ENCODE results near the gene STMN3.

STMN3 gene

DNA sequence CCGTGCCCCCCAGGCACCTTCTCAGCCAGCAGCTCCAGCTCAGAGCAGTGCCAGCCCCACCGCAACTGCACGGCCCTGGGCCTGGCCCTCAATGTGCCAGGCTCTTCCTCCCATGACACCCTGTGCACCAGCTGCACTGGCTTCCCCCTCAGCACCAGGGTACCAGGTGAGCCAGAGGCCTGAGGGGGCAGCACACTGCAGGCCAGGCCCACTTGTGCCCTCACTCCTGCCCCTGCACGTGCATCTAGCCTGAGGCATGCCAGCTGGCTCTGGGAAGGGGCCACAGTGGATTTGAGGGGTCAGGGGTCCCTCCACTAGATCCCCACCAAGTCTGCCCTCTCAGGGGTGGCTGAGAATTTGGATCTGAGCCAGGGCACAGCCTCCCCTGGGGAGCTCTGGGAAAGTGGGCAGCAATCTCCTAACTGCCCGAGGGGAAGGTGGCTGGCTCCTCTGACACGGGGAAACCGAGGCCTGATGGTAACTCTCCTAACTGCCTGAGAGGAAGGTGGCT lies 44.2 kb upstream of the STMN3 start:
- Histone ChIP-seq H3K36me3 (ENCODE audit: control insufficient read depth in 1 of 2, insufficient read depth in 2 of 2, low read length in 2 of 2) (peaks cover 2 to 6% of the 10 kb centered on the region in 2 experiments), H3K18ac (ENCODE audit: low read length) (no peak overlapping the region), H2BK120ac (ENCODE audit: insufficient read depth, low read length, poor library complexity) (no peak overlapping the region), H2AK5ac (ENCODE audit: low read length) (no peak overlapping the region), H4K8ac (ENCODE audit: low read depth, low read length) (no peak overlapping the region), H4K12ac (ENCODE audit: low read depth, low read length) (no peak overlapping the region), H3K79me2 (ENCODE audit: control insufficient read depth, insufficient read depth, low read length, poor library complexity) (no peaks in the 10 kb centered on the region), H3K4me1 (ENCODE audit: control insufficient read depth in 1 of 2, insufficient read depth in 2 of 2, low read length in 2 of 2) (peaks cover 6 to 11% of the 10 kb centered on the region in 2 experiments), H3K27me3 (ENCODE audit: insufficient read depth, low read length) (no peaks in the 10 kb centered on the region), H2BK12ac (ENCODE audit: low read length) (no peak overlapping the region), H3K23ac (ENCODE audit: low read length) (no peak overlapping the region), H3K9me3 (ENCODE audit: insufficient read depth, low read depth, low read length) (peaks cover 3% of the 10 kb centered on the region), H3K4me3 (ENCODE audit: low read depth, low read length) (no peak overlapping the region), H3K79me1 (ENCODE audit: low read length) (no peaks in the 10 kb centered on the region), H2BK5ac (ENCODE audit: low read depth, low read length, poor library complexity) (no peak overlapping the region), H3K4me2 (ENCODE audit: low read length) (no peak overlapping the region), H3K14ac (ENCODE audit: low read length) (no peak overlapping the region), H3K4ac (ENCODE audit: low read depth, low read length) (no peak overlapping the region), H3K27ac (ENCODE audit: low read depth, low read length) (no peak overlapping the region), H2AFZ (ENCODE audit: insufficient read depth, low read length, poor library complexity) (no peak overlapping the region), H4K91ac (ENCODE audit: low read depth, low read length) (no peak overlapping the region), H3K9ac (ENCODE audit: low read length) (no peak overlapping the region)
- DNase-seq = no peak
- no CpG with 5 or more reads among the region's 7 CpGs for WGBS (ENCODE audit: extremely low coverage, insufficient coverage, insufficient read length)

DNA sequence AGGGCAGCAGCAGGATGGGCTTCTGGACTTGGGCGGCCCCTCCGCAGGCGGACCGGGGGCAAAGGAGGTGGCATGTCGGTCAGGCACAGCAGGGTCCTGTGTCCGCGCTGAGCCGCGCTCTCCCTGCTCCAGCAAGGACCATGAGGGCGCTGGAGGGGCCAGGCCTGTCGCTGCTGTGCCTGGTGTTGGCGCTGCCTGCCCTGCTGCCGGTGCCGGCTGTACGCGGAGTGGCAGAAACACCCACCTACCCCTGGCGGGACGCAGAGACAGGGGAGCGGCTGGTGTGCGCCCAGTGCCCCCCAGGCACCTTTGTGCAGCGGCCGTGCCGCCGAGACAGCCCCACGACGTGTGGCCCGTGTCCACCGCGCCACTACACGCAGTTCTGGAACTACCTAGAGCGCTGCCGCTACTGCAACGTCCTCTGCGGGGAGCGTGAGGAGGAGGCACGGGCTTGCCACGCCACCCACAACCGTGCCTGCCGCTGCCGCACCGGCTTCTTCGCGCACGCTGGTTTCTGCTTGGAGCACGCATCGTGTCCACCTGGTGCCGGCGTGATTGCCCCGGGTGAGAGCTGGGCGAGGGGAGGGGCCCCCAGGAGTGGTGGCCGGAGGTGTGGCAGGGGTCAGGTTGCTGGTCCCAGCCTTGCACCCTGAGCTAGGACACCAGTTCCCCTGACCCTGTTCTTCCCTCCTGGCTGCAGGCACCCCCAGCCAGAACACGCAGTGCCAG lies 43.6 kb upstream of the STMN3 start, which contains the start of gene TNFRSF6B:
Gene TNFRSF6B (plus strand): TSS at position 25 of the 729 bp plus-strand sequence. CDS start 116 bp downstream, at position 141.
- H3K79me2 ChIP-seq (ENCODE audit: control insufficient read depth, insufficient read depth, low read length, poor library complexity) = no peaks in the 10 kb centered on the region
- H4K12ac ChIP-seq (ENCODE audit: low read depth, low read length) = peak within 1 kb of the TSS; percentile 8
- H2BK5ac ChIP-seq (ENCODE audit: low read depth, low read length, poor library complexity) = no peak within 1 kb of the TSS
- H3K27ac ChIP-seq (ENCODE audit: low read depth, low read length) = no peak within 1 kb of the TSS
- H3K4me2 ChIP-seq (ENCODE audit: low read length) = no peak within 1 kb of the TSS
- peaks cover 3% of the 10 kb centered on the region for H3K9me3 ChIP-seq (ENCODE audit: insufficient read depth, low read depth, low read length)
- H3K79me1 ChIP-seq (ENCODE audit: low read length) = no peaks in the 10 kb centered on the region
- no peak within 1 kb of the TSS for H3K4me3 ChIP-seq (ENCODE audit: low read depth, low read length)
- no peak within 1 kb of the TSS for H2AK5ac ChIP-seq (ENCODE audit: low read length)
- H2BK120ac ChIP-seq (ENCODE audit: insufficient read depth, low read length, poor library complexity) = no peak within 1 kb of the TSS
- H3K14ac ChIP-seq (ENCODE audit: low read length) = no peak within 1 kb of the TSS
- peaks cover 2 to 6% of the 10 kb centered on the region in 2 experiments for H3K36me3 ChIP-seq (ENCODE audit: control insufficient read depth in 1 of 2, insufficient read depth in 2 of 2, low read length in 2 of 2)
- no peak for DNase-seq
- H3K9ac ChIP-seq (ENCODE audit: low read length) = no peak within 1 kb of the TSS
- H3K27me3 ChIP-seq (ENCODE audit: insufficient read depth, low read length) = no peaks in the 10 kb centered on the region
- H3K18ac ChIP-seq (ENCODE audit: low read length) = no peak within 1 kb of the TSS
- peak within 1 kb of the TSS; percentile 5 for H2AFZ ChIP-seq (ENCODE audit: insufficient read depth, low read length, poor library complexity)
- H2BK12ac ChIP-seq (ENCODE audit: low read length) = no peak within 1 kb of the TSS
- WGBS (ENCODE audit: extremely low coverage, insufficient coverage, insufficient read length) = no CpG with 5 or more reads among the region's 52 CpGs
- no peak within 1 kb of the TSS for H3K23ac ChIP-seq (ENCODE audit: low read length)
- H4K8ac ChIP-seq (ENCODE audit: low read depth, low read length) = no peak within 1 kb of the TSS
- H3K4ac ChIP-seq (ENCODE audit: low read depth, low read length) = no peak within 1 kb of the TSS
- peaks cover 6 to 11% of the 10 kb centered on the region in 2 experiments for H3K4me1 ChIP-seq (ENCODE audit: control insufficient read depth in 1 of 2, insufficient read depth in 2 of 2, low read length in 2 of 2)
- H4K91ac ChIP-seq (ENCODE audit: low read depth, low read length) = no peak within 1 kb of the TSS

DNA sequence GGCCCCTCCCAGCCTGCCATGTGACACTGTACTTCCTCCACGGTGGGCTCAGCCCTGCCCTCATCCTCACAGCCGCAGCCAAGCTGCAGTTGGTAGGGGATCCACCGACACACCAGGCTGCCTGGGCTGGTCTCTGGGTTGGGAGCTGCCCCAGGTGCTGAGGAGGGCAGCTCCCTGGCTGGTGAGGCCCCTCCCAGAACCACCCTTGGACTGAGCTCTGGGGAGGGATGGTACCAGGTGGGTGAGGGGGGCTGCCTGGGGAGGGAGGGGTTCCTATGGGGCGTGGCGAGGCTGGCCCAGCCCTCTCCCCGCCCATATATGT lies 43.0 kb upstream of the STMN3 start:
- no peak for DNase-seq
- Histone ChIP-seq H3K9ac (ENCODE audit: low read length) (no peak overlapping the region), H3K79me2 (ENCODE audit: control insufficient read depth, insufficient read depth, low read length, poor library complexity) (no peaks in the 10 kb centered on the region), H3K4me2 (ENCODE audit: low read length) (no peak overlapping the region), H3K14ac (ENCODE audit: low read length) (no peak overlapping the region), H3K23ac (ENCODE audit: low read length) (no peak overlapping the region), H3K4me3 (ENCODE audit: low read depth, low read length) (no peak overlapping the region), H2AFZ (ENCODE audit: insufficient read depth, low read length, poor library complexity) (no peak overlapping the region), H4K8ac (ENCODE audit: low read depth, low read length) (no peak overlapping the region), H3K36me3 (ENCODE audit: control insufficient read depth in 1 of 2, insufficient read depth in 2 of 2, low read length in 2 of 2) (peaks cover 2 to 6% of the 10 kb centered on the region in 2 experiments), H3K27ac (ENCODE audit: low read depth, low read length) (no peak overlapping the region), H3K9me3 (ENCODE audit: insufficient read depth, low read depth, low read length) (peaks cover 3% of the 10 kb centered on the region), H4K91ac (ENCODE audit: low read depth, low read length) (no peak overlapping the region), H3K4ac (ENCODE audit: low read depth, low read length) (no peak overlapping the region), H2BK5ac (ENCODE audit: low read depth, low read length, poor library complexity) (no peak overlapping the region), H3K4me1 (ENCODE audit: control insufficient read depth in 1 of 2, insufficient read depth in 2 of 2, low read length in 2 of 2) (peaks cover 6 to 11% of the 10 kb centered on the region in 2 experiments), H2BK120ac (ENCODE audit: insufficient read depth, low read length, poor library complexity) (no peak overlapping the region), H3K27me3 (ENCODE audit: insufficient read depth, low read length) (no peaks in the 10 kb centered on the region), H2AK5ac (ENCODE audit: low read length) (no peak overlapping the region), H4K12ac (ENCODE audit: low read depth, low read length) (no peak overlapping the region), H2BK12ac (ENCODE audit: low read length) (no peak overlapping the region), H3K18ac (ENCODE audit: low read length) (no peak overlapping the region), H3K79me1 (ENCODE audit: low read length) (no peaks in the 10 kb centered on the region)
- WGBS (ENCODE audit: extremely low coverage, insufficient coverage, insufficient read length) = no CpG with 5 or more reads among the region's 6 CpGs

DNA sequence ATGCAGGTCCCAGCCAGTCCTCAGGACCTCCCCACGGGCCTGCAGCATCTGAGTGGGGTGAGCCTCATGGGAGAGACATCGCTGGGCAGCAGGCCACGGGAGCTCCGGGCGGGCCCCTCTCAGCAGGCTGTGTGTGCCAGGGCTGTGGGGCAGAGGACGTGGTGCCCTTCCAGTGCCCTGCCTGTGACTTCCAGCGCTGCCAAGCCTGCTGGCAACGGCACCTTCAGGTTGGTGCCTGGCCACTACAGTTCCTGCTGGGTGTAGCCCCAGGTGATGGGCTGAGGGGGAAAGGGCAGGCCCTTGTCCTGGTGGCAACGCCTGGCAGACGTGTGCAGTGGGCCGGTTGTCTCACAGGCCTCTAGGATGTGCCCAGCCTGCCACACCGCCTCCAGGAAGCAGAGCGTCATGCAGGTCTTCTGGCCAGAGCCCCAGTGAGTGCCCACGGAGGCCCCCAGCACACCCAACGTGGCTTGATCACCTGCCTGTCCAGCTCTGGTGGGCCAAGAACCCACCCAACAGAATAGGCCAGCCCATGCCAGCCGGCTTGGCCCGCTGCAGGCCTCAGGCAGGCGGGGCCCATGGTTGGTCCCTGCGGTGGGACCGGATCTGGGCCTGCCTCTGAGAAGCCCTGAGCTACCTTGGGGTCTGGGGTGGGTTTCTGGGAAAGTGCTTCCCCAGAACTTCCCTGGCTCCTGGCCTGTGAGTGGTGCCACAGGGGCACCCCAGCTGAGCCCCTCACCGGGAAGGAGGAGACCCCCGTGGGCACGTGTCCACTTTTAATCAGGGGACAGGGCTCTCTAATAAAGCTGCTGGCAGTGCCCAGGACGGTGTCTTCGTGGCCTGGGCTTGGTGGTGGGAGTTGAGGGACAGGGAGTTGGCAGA lies 42.4 kb upstream of the STMN3 start:
- H2AK5ac ChIP-seq (ENCODE audit: low read length) = no peak overlapping the region
- no peaks in the 10 kb centered on the region for H3K27me3 ChIP-seq (ENCODE audit: insufficient read depth, low read length)
- H3K36me3 ChIP-seq (ENCODE audit: control insufficient read depth in 1 of 2, insufficient read depth in 2 of 2, low read length in 2 of 2) = peaks cover 2 to 6% of the 10 kb centered on the region in 2 experiments
- no peak overlapping the region for H2BK12ac ChIP-seq (ENCODE audit: low read length)
- no peak overlapping the region for H2BK5ac ChIP-seq (ENCODE audit: low read depth, low read length, poor library complexity)
- H3K79me1 ChIP-seq (ENCODE audit: low read length) = no peaks in the 10 kb centered on the region
- no peak overlapping the region for H3K14ac ChIP-seq (ENCODE audit: low read length)
- no peak overlapping the region for H3K4me3 ChIP-seq (ENCODE audit: low read depth, low read length)
- H3K79me2 ChIP-seq (ENCODE audit: control insufficient read depth, insufficient read depth, low read length, poor library complexity) = no peaks in the 10 kb centered on the region
- no peak overlapping the region for H3K4me2 ChIP-seq (ENCODE audit: low read length)
- WGBS (ENCODE audit: extremely low coverage, insufficient coverage, insufficient read length) = no CpG with 5 or more reads among the region's 25 CpGs
- H3K27ac ChIP-seq (ENCODE audit: low read depth, low read length) = no peak overlapping the region
- H2BK120ac ChIP-seq (ENCODE audit: insufficient read depth, low read length, poor library complexity) = no peak overlapping the region
- no peak overlapping the region for H2AFZ ChIP-seq (ENCODE audit: insufficient read depth, low read length, poor library complexity)
- no peak overlapping the region for H3K18ac ChIP-seq (ENCODE audit: low read length)
- no peak overlapping the region for H3K23ac ChIP-seq (ENCODE audit: low read length)
- H4K8ac ChIP-seq (ENCODE audit: low read depth, low read length) = no peak overlapping the region
- DNase-seq = no peak
- H3K9ac ChIP-seq (ENCODE audit: low read length) = no peak overlapping the region
- H4K91ac ChIP-seq (ENCODE audit: low read depth, low read length) = no peak overlapping the region
- H4K12ac ChIP-seq (ENCODE audit: low read depth, low read length) = no peak overlapping the region
- H3K9me3 ChIP-seq (ENCODE audit: insufficient read depth, low read depth, low read length) = peaks cover 3% of the 10 kb centered on the region
- peaks cover 6 to 11% of the 10 kb centered on the region in 2 experiments for H3K4me1 ChIP-seq (ENCODE audit: control insufficient read depth in 1 of 2, insufficient read depth in 2 of 2, low read length in 2 of 2)
- H3K4ac ChIP-seq (ENCODE audit: low read depth, low read length) = no peak overlapping the region
